Measurements from ENCODE around the gene NDUFB2. TPM values are rescaled to one million over a fixed set of nuclear protein-coding genes. Genes with fewer than 3 reads are reported as not detected.

NDUFB2 gene
- total and polyA plus RNA-seq, 2 donors (not counting 1 experiment from before 2014, with no cell fraction given), result 67.9 to 171 TPM

GRCh38 chr7:140667476-140667875 lies 29.0 kb upstream of the NDUFB2 start:
- Histone ChIP-seq H4K20me1 (ENCODE audit: control insufficient read depth, insufficient read depth, low read length, poor library complexity, severe bottlenecking) (no peaks in the 10 kb centered on the region), H3K79me2 (ENCODE audit: control insufficient read depth, insufficient read depth, low read length) (no peaks in the 10 kb centered on the region), H3K9ac (ENCODE audit: low read length) (no peak overlapping the region), H3K4me3 (ENCODE audit: control extremely low read depth in 1 of 5, extremely low read depth in 1 of 5, insufficient read depth in 1 of 5, low read depth in 2 of 5, low read length in 4 of 5) (no peak overlapping the region), H3K4me1 (ENCODE audit: control insufficient read depth in 2 of 2, insufficient read depth in 2 of 2, low read length in 2 of 2) (peaks cover 4% of the 10 kb centered on the region in 2 donors), H3K36me3 (replicated peaks in 1 of 2; ENCODE audit: control extremely low read depth in 1 of 2, control insufficient read depth in 1 of 2, extremely low read depth in 1 of 2, insufficient read depth in 2 of 2, low read length in 1 of 2) (no peaks in the 10 kb centered on the region), H3K9me3 (ENCODE audit: control extremely low read depth in 1 of 3, control insufficient read depth in 2 of 3, insufficient read depth in 1 of 3, low read length in 2 of 3) (no peaks in the 10 kb centered on the region), H3K27ac (ENCODE audit: low read length in 2 of 2) (no peak overlapping the region), H3K4me2 (replicated peaks; ENCODE audit: low read depth, low read length, poor library complexity, severe bottlenecking) (no peak overlapping the region), H2AFZ (ENCODE audit: insufficient read depth, low read depth, low read length, poor library complexity, severe bottlenecking) (no peak overlapping the region), H3K27me3 (replicated peaks in 1 of 4; ENCODE audit: control extremely low read depth in 1 of 4, control insufficient read depth in 3 of 4, insufficient read depth in 4 of 4, low read length in 3 of 4) (no peaks in the 10 kb centered on the region)
- H3K4me3 Mint-ChIP-seq, result no peak overlapping the region
- POLR2A ChIA-PET, result no interaction called here
- no peaks in the 10 kb centered on the region for H3K9me3 Mint-ChIP-seq (ENCODE audit: insufficient read depth)
- no peak for ATAC-seq (ENCODE audit: low read depth)
- 50% methylated on average over 1 of the region's 1 CpG for WGBS (ENCODE audit: insufficient coverage)
- no peaks in the 10 kb centered on the region for H3K27me3 Mint-ChIP-seq
- H3K4me1 Mint-ChIP-seq, result peaks cover 6% of the 10 kb centered on the region
- no peak overlapping the region for H3K27ac Mint-ChIP-seq
- no peak for DNase-seq
- CTCF ChIA-PET, result no interaction called here
- intact Hi-C loops (cut with micrococcal nuclease), result no loop called here
- TF ChIP-seq EZH2 (IDR thresholded peaks at IDR 0.05; ENCODE audit: borderline replicate concordance, insufficient read depth, low read depth, low read length, poor library complexity, severe bottlenecking) (no peak), CTCF (IDR thresholded peaks at IDR 0.05) (no peak)

- no peak overlapping the region for H3K9ac ChIP-seq (ENCODE audit: low read length)
- ChIA-PET CTCF (interaction anchor here (0.7 to 1.3 kb wide), 2 partner anchors 9 to 22 kb away, joined by 3 read pairs; no protein-coding TSS in a partner anchor), POLR2A (no interaction called here)
- intact Hi-C loops (cut with micrococcal nuclease), result no loop called here
- H3K4me1 Mint-ChIP-seq, result peaks cover 9% of the 10 kb centered on the region
- no peak overlapping the region for H3K27ac Mint-ChIP-seq
- no peak overlapping the region for H3K4me3 Mint-ChIP-seq
- H3K27ac ChIP-seq (ENCODE audit: low read length in 2 of 2), result no peak overlapping the region
- no peak for TF ChIP-seq EZH2 (IDR thresholded peaks at IDR 0.05; ENCODE audit: borderline replicate concordance, insufficient read depth, low read depth, low read length, poor library complexity, severe bottlenecking)
- TF ChIP-seq CTCF (IDR thresholded peaks at IDR 0.05), result no peak
- H4K20me1 ChIP-seq (ENCODE audit: control insufficient read depth, insufficient read depth, low read length, poor library complexity, severe bottlenecking), result no peaks in the 10 kb centered on the region
- peaks cover 6 to 10% of the 10 kb centered on the region in 2 donors for H3K4me1 ChIP-seq (ENCODE audit: control insufficient read depth in 2 of 2, insufficient read depth in 2 of 2, low read length in 2 of 2)
- H3K27me3 Mint-ChIP-seq, result no peaks in the 10 kb centered on the region
- H3K36me3 ChIP-seq (replicated peaks in 1 of 2; ENCODE audit: control extremely low read depth in 1 of 2, control insufficient read depth in 1 of 2, extremely low read depth in 1 of 2, insufficient read depth in 2 of 2, low read length in 1 of 2), result no peaks in the 10 kb centered on the region
- ATAC-seq (ENCODE audit: low read depth) (no peak), DNase-seq (no peak)
- H2AFZ ChIP-seq (ENCODE audit: insufficient read depth, low read depth, low read length, poor library complexity, severe bottlenecking), result no peak overlapping the region
- no peak overlapping the region for H3K4me2 ChIP-seq (replicated peaks; ENCODE audit: low read depth, low read length, poor library complexity, severe bottlenecking)
- H3K9me3 Mint-ChIP-seq (ENCODE audit: insufficient read depth), result no peaks in the 10 kb centered on the region
- H3K27me3 ChIP-seq (replicated peaks in 1 of 4; ENCODE audit: control extremely low read depth in 1 of 4, control insufficient read depth in 3 of 4, insufficient read depth in 4 of 4, low read length in 3 of 4), result no peaks in the 10 kb centered on the region
- no peak overlapping the region for H3K4me3 ChIP-seq (ENCODE audit: control extremely low read depth in 1 of 5, extremely low read depth in 1 of 5, insufficient read depth in 1 of 5, low read depth in 2 of 5, low read length in 4 of 5)
- H3K9me3 ChIP-seq (ENCODE audit: control extremely low read depth in 1 of 3, control insufficient read depth in 2 of 3, insufficient read depth in 1 of 3, low read length in 2 of 3), result peaks cover 0 to 1% (median 0%) of the 10 kb centered on the region in 3 donors
- no peaks in the 10 kb centered on the region for H3K79me2 ChIP-seq (ENCODE audit: control insufficient read depth, insufficient read depth, low read length)
- no CpG with 5 or more reads among the region's 1 CpG for WGBS (ENCODE audit: insufficient coverage)
Observed at GRCh38 chr7:140668641-140669040, 27.9 kb upstream of the NDUFB2 start.
